GM12878 (cell line): ENCODE results near the gene PAX4. TPM values are rescaled to one million over a fixed set of nuclear protein-coding genes. Genes with fewer than 3 reads are reported as not detected.

Experiments
- ATAC-seq: fragments of 200-7000 bp; cut with Tn5 transposase; 3 replicates; pipeline ENCODE4 v1.9.1; 2020; ENCODE audit warnings: mild to moderate bottlenecking, moderate library complexity
- BruUV-seq: library from RNA; stranded (reverse); fragments of 400-500 nt; replicated peaks from 2 replicates; lab custom pipeline; 2021; lab: Mats Ljungman, UMichigan
- CTCF ChIA-PET: fragments of 300-600 bp; sonication (Branson Sonifier 250); formaldehyde crosslinking; extraction: SDS; loops from one replicate; lab custom pipeline; 2021; ENCODE audit warnings: inconsistent platforms; lab: Yijun Ruan, JAX
- POLR2A ChIA-PET: fragments of 350-600 bp; formaldehyde crosslinking; extraction: SDS; loops from one replicate; lab custom pipeline; 2021; ENCODE audit warnings: inconsistent platforms; lab: Charles Lee
- RAD21 ChIA-PET: fragments of 300-600 bp; sonication (Branson Sonifier 250); formaldehyde crosslinking; loops from one replicate; lab custom pipeline; 2023; ENCODE audit warnings: antibody characterized with exemption; ENCODE audit not compliant: unreplicated experiment; lab: Charles Lee
- SMC1A ChIA-PET: fragments of 300-600 bp; sonication (Branson Sonifier 250); formaldehyde crosslinking; loops from one replicate; lab custom pipeline; 2023; ENCODE audit not compliant: unreplicated experiment, uncharacterized antibody; lab: Charles Lee
- DNase-seq: peaks from one replicate; pipeline ENCODE4 v3.0.0-alpha.2; 2011; ENCODE audit warnings: low read depth, low spot score
- FAIRE-seq: peaks from 3 replicates; lab custom pipeline; 2011; peaks lifted over from hg19 to GRCh38; lab: Jason Lieb, UNC
- H2AFZ ChIP-seq: 2 replicates; pipeline ENCODE4 v1.6.0; 2011; ENCODE audit warnings: low read depth, low read length, control low read depth; ENCODE audit not compliant: control insufficient read depth
- H3K27ac ChIP-seq: 2 replicates; pipeline ENCODE4 v1.5.1; 2011; ENCODE audit warnings: control low read depth; ENCODE audit not compliant: control insufficient read depth, insufficient read depth
- H3K27me3 ChIP-seq, 2 experiments: replicated peaks in 1 of 2; 2 replicates each; pipeline versions ENCODE4 v1.6.0 to v1.6.1; 2011; ENCODE audit warnings: low read length in 1 of 2; ENCODE audit not compliant: control insufficient read depth in 2 of 2, insufficient read depth in 2 of 2
- H3K36me3 ChIP-seq, 2 experiments: 2 replicates each; pipeline ENCODE4 v1.5.1; 2011; ENCODE audit warnings: low read length in 1 of 2; ENCODE audit not compliant: control insufficient read depth in 2 of 2, insufficient read depth in 2 of 2
- H3K4me1 ChIP-seq: 2 replicates; pipeline ENCODE4 v1.6.1; 2011; ENCODE audit warnings: mild to moderate bottlenecking, low read length, moderate library complexity, mixed read lengths; ENCODE audit not compliant: control insufficient read depth, insufficient read depth
- H3K4me2 ChIP-seq: 2 replicates; pipeline ENCODE4 v1.6.0; 2011; ENCODE audit warnings: control low read depth; ENCODE audit not compliant: control insufficient read depth, insufficient read depth
- H3K4me3 ChIP-seq: fragments of 200-600 bp; sonication (generic); 2 replicates; pipeline ENCODE4 v1.5.1; 2016
- H3K79me2 ChIP-seq: 2 replicates; pipeline ENCODE4 v1.6.0; 2011; ENCODE audit warnings: low read length; ENCODE audit not compliant: control insufficient read depth, insufficient read depth
- H3K9ac ChIP-seq: 2 replicates; pipeline ENCODE4 v1.8.0; 2011; ENCODE audit warnings: low read length, control low read depth, mixed read lengths; ENCODE audit not compliant: control insufficient read depth, insufficient read depth
- H3K9me3 ChIP-seq: replicated peaks from 3 replicates; pipeline ENCODE4 v1.5.1; 2011; ENCODE audit warnings: mild to moderate bottlenecking, low read length; ENCODE audit not compliant: control insufficient read depth, insufficient read depth
- H4K20me1 ChIP-seq: 2 replicates; pipeline ENCODE4 v1.6.0; 2011; ENCODE audit not compliant: control insufficient read depth, insufficient read depth
- BCL3 ChIP-seq: IDR thresholded peaks from 2 replicates; pipeline ENCODE4 v1.6.1; 2011; ENCODE audit warnings: borderline replicate concordance, low read depth, mild to moderate bottlenecking, moderate library complexity, low read length; ENCODE audit not compliant: insufficient read depth, poor library complexity, severe bottlenecking
- CBFB ChIP-seq: IDR thresholded peaks from 2 replicates; pipeline ENCODE4 v1.6.1; 2016; ENCODE audit warnings: antibody characterized with exemption, low read depth
- CBX3 ChIP-seq: fragments of 200-600 bp; sonication (generic); IDR thresholded peaks from 2 replicates; pipeline ENCODE4 v1.6.1; 2016; ENCODE audit warnings: low read depth, borderline replicate concordance
- CREM ChIP-seq: IDR thresholded peaks from 2 replicates; pipeline ENCODE4 v1.6.1; 2014; ENCODE audit warnings: antibody characterized with exemption, low read depth
- EGR1 ChIP-seq, 2 experiments: IDR thresholded peaks; 1 replicate in 1 of 2; 2 replicates in 1 of 2; pipeline ENCODE4 v1.6.1; 2011 to 2012; ENCODE audit warnings: low read depth in 2 of 2, low read length in 2 of 2, borderline replicate concordance in 1 of 2, mild to moderate bottlenecking in 1 of 2, moderate library complexity in 1 of 2
- GABPA ChIP-seq: IDR thresholded peaks from 2 replicates; pipeline ENCODE4 v1.6.1; 2014; ENCODE audit warnings: antibody characterized with exemption, low read depth, mild to moderate bottlenecking, inconsistent platforms
- HCFC1 ChIP-seq: fragments of 150-350 bp; IDR thresholded peaks from 2 replicates; pipeline ENCODE4 v1.6.1; 2014; ENCODE audit warnings: low read length
- HDAC2 ChIP-seq: fragments of 200-600 bp; sonication (generic); IDR thresholded peaks from 2 replicates; pipeline ENCODE4 v1.6.1; 2017
- IRF4 ChIP-seq: IDR thresholded peaks from 2 replicates; pipeline ENCODE4 v1.6.1; 2011; ENCODE audit warnings: low read depth, low read length
- JUNB ChIP-seq: IDR thresholded peaks from 2 replicates; pipeline ENCODE4 v1.6.1; 2016; ENCODE audit warnings: antibody characterized with exemption, mild to moderate bottlenecking
- KDM1A ChIP-seq: fragments of 200-600 bp; sonication (generic); IDR thresholded peaks from 2 replicates; pipeline ENCODE4 v1.6.1; 2016; ENCODE audit warnings: borderline replicate concordance
- MEF2B ChIP-seq: fragments of 450-650 bp; IDR thresholded peaks from 2 replicates; pipeline ENCODE4 v1.6.1; 2018; ENCODE audit warnings: mild to moderate bottlenecking, moderate library complexity; ENCODE audit not compliant: partially characterized antibody, poor library complexity, severe bottlenecking
- MTA2 ChIP-seq: fragments of 450-650 bp; IDR thresholded peaks from 2 replicates; pipeline ENCODE4 v1.6.1; 2016; ENCODE audit warnings: low read depth, mild to moderate bottlenecking, moderate library complexity
- MTA3 ChIP-seq: IDR thresholded peaks from 2 replicates; pipeline ENCODE4 v1.6.1; 2012; ENCODE audit warnings: low read length, inconsistent platforms, borderline replicate concordance
- MYB ChIP-seq: fragments of 150-350 bp; IDR thresholded peaks from 2 replicates; pipeline ENCODE4 v1.6.1; 2014; ENCODE audit warnings: mild to moderate bottlenecking, low read depth, low read length, borderline replicate concordance
- NBN ChIP-seq: fragments of 450-650 bp; IDR thresholded peaks from 2 replicates; pipeline ENCODE4 v1.6.1; 2016
- NFIC ChIP-seq: IDR thresholded peaks from 2 replicates; pipeline ENCODE4 v1.6.1; 2012; ENCODE audit warnings: low read depth, mild to moderate bottlenecking, inconsistent platforms, low read length, moderate library complexity
- NR2C1 ChIP-seq: fragments of 450-650 bp; IDR thresholded peaks from 2 replicates; pipeline ENCODE4 v1.6.1; 2017; ENCODE audit warnings: antibody characterized with exemption, mild to moderate bottlenecking, moderate library complexity
- POLR2AphosphoS2 ChIP-seq: IDR thresholded peaks from 2 replicates; pipeline ENCODE4 v1.6.1; 2011; ENCODE audit warnings: low read depth, mild to moderate bottlenecking, low read length, improper control_type of control experiment, moderate library complexity
- RELB ChIP-seq: fragments of 450-650 bp; IDR thresholded peaks from 2 replicates; pipeline ENCODE4 v1.6.1; 2017; ENCODE audit warnings: low read depth, mild to moderate bottlenecking, moderate library complexity
- YBX1 ChIP-seq: fragments of 450-650 bp; IDR thresholded peaks from 2 replicates; pipeline ENCODE4 v1.6.1; 2016; ENCODE audit warnings: antibody characterized with exemption
- ZNF207 ChIP-seq: fragments of 450-650 bp; IDR thresholded peaks from 2 replicates; pipeline ENCODE4 v1.6.1; 2014; ENCODE audit warnings: antibody characterized with exemption, mild to moderate bottlenecking, borderline replicate concordance
- WGBS: methylation state at CpG from one replicate; pipeline ENCODE4 v1.1.6; 2016; ENCODE audit warnings: low lambda C conversion rate; ENCODE audit not compliant: insufficient replicate concordance, insufficient coverage; ENCODE audit errors: missing lambda C conversion rate; 5-methylcytosine and 5-hydroxymethylcytosine counted together
- in situ Hi-C: fragments of 300-500 bp; cut with MboI; formaldehyde crosslinking; loops from 9 replicates; pipeline ENCODE4 v1.14.3; 2018; ENCODE audit warnings: mixed read lengths
- intact Hi-C: fragments of 100-400 bp; cut with micrococcal nuclease; formaldehyde crosslinking; loops from one replicate; pipeline ENCODE4 v1.14.2; 2022; ENCODE audit not compliant: unreplicated experiment
- polyA plus RNA-seq, 11 experiments: library from polyadenylated mRNA; depleted of rRNA in 4 of 11; unstranded in 6 of 11; stranded (reverse) in 5 of 11; fragments of >200 nt; fragmentation: Nextera tagmentation in 4 of 11; fragmentation: Illumina TruSeq in 1 of 11; extraction: Ambion mirVana in 4 of 11; extraction: Trizol in 1 of 11; gene quantifications; 1 replicate in 1 of 11; 2 replicates in 10 of 11; pipeline versions ENCODE4 v1.2.1 to v1.2.3, GENCODE V29; 2011 to 2016; ENCODE audit warnings: inconsistent platforms in 2 of 11, missing spikeins in 2 of 11, low read depth in 1 of 11
- total RNA-seq, 4 experiments: library from RNA; depleted of rRNA in 3 of 4; stranded (reverse); fragments of >200 nt in 3 of 4; fragmentation: Illumina TruSeq in 1 of 4; extraction: Trizol in 1 of 4; gene quantifications; 2 replicates each; pipeline versions ENCODE4 v1.2.1 to v1.2.3, GENCODE V29; 2013 to 2021

The PAX4 gene
- total and polyA plus RNA-seq, 10 of the 15 experiments (the other 5 are each of a cell fraction or from before 2014, with no cell fraction given) = 0.27 TPM; not detected in 9

GRCh38 chr7:127667017-127667670 lies 49.2 kb upstream of the PAX4 start:
- SMC1A ChIA-PET = interaction anchor here (1.1 to 1.2 kb wide), 3 partner anchors 11 to 542 kb away, joined by 4 to 5 read pairs (median 4); no protein-coding TSS in a partner anchor
- FAIRE-seq = no peak
- Histone ChIP-seq H3K4me2 (no peak overlapping the region), H4K20me1 (peaks cover 9% of the 10 kb centered on the region), H3K4me1 (no peaks in the 10 kb centered on the region), H3K27ac (no peak overlapping the region), H3K36me3 (peaks cover 5 to 19% of the 10 kb centered on the region in 2 experiments; a peak in 3 of 4 replicates), H3K79me2 (peaks cover 89% of the 10 kb centered on the region), H3K4me3 (no peak overlapping the region), H3K9ac (no peak overlapping the region), H3K9me3 (no peaks in the 10 kb centered on the region), H3K27me3 (no peaks in the 10 kb centered on the region), H2AFZ (no peak overlapping the region)
- intact Hi-C loops (no loop called here), in situ Hi-C loops (no loop called here)
- DNase-seq = no peak
- BruUV-seq = no TSS peak
- CTCF ChIA-PET = interaction anchor here (0.7 to 1.0 kb wide), 3 partner anchors 41 to 126 kb away, joined by 3 to 4 read pairs (median 3); no protein-coding TSS in a partner anchor
- RAD21 ChIA-PET = interaction anchor here (1.1 kb wide), 1 partner anchor 9 kb away, joined by 3 read pairs; no protein-coding TSS in a partner anchor
- 33% methylated on average over 3 of the region's 3 CpGs for WGBS
- peak; percentile 52 for ATAC-seq
- POLR2A ChIA-PET = interaction anchor here (1.1 to 1.4 kb wide), 2 partner anchors 17 to 82 kb away, joined by 3 to 5 read pairs; partner anchors contain the start of gene GCC1
- TF ChIP-seq ZNF207 (no peak), MYB (no peak), MTA3 (no peak), EGR1 (IDR thresholded peaks at IDR 0.05; ENCODE audit: borderline replicate concordance in 1 of 2, low read depth in 2 of 2, low read length in 2 of 2) (no peak), BCL3 (no peak), CREM (peak; percentile 19; the same call in 1 of the 2 replicates), NBN (no peak), JUNB (peak; percentile 88), RELB (no peak), HDAC2 (no peak), NR2C1 (no peak), IRF4 (no peak), NFIC (peak; percentile 58; the same call in 1 of the 2 replicates), GABPA (0 out of 2 replicates have a peak, but pooled peaks have one; percentile 16), HCFC1 (no peak), MEF2B (no peak), MTA2 (no peak), CBX3 (no peak), POLR2AphosphoS2 (no peak), KDM1A (no peak), CBFB (no peak), YBX1 (no peak)
